ENCODE measurements around the gene CNN1.

Gene CNN1

GRCh38 chr19:11534538-11534937 lies 4.1 kb upstream of the CNN1 start:
- TF ChIP-seq POLR2AphosphoS5 (IDR thresholded peaks at IDR 0.05; ENCODE audit: low read depth, low read length) = no peak
- no peak for TF ChIP-seq FOXP2 (optimal IDR thresholded peaks at IDR 0.05; ENCODE audit: borderline replicate concordance, extremely low read depth, extremely low read length, insufficient read depth)
- no peak for TF ChIP-seq TAF1 (IDR thresholded peaks at IDR 0.05; ENCODE audit: borderline replicate concordance, insufficient read depth, low read length)
- TF ChIP-seq SIN3A (IDR thresholded peaks at IDR 0.05; ENCODE audit: borderline replicate concordance, insufficient read depth, low read length) = no peak
- TF ChIP-seq REST (IDR thresholded peaks at IDR 0.05; ENCODE audit: insufficient read depth in 1 of 2, low read depth in 2 of 2, low read length in 2 of 2) = no peak

GRCh38 chr19:11534948-11535347 lies 3.7 kb upstream of the CNN1 start:
- no peak for TF ChIP-seq FOXP2 (optimal IDR thresholded peaks at IDR 0.05; ENCODE audit: borderline replicate concordance, extremely low read depth, extremely low read length, insufficient read depth)
- no peak for TF ChIP-seq TAF1 (IDR thresholded peaks at IDR 0.05; ENCODE audit: borderline replicate concordance, insufficient read depth, low read length)
- TF ChIP-seq SIN3A (IDR thresholded peaks at IDR 0.05; ENCODE audit: borderline replicate concordance, insufficient read depth, low read length) = no peak
- no peak for TF ChIP-seq REST (IDR thresholded peaks at IDR 0.05; ENCODE audit: insufficient read depth in 1 of 2, low read depth in 2 of 2, low read length in 2 of 2)
- no peak for TF ChIP-seq POLR2AphosphoS5 (IDR thresholded peaks at IDR 0.05; ENCODE audit: low read depth, low read length)

GRCh38 chr19:11535792-11536595 lies 2.7 kb upstream of the CNN1 start:
- TF ChIP-seq FOXP2 (optimal IDR thresholded peaks at IDR 0.05; ENCODE audit: borderline replicate concordance, extremely low read depth, extremely low read length, insufficient read depth) (peak; percentile 71), TAF1 (IDR thresholded peaks at IDR 0.05; ENCODE audit: borderline replicate concordance, insufficient read depth, low read length) (peak; percentile 47; the same call in 1 of the 2 replicates), POLR2AphosphoS5 (IDR thresholded peaks at IDR 0.05; ENCODE audit: low read depth, low read length) (peak; percentile 73; the same call in 1 of the 2 replicates), SIN3A (IDR thresholded peaks at IDR 0.05; ENCODE audit: borderline replicate concordance, insufficient read depth, low read length) (no peak)

GRCh38 chr19:11539495-11540365 lies 1.1 kb downstream of the CNN1 start:
- TF ChIP-seq REST (IDR thresholded peaks at IDR 0.05; ENCODE audit: insufficient read depth in 1 of 2, low read depth in 2 of 2, low read length in 2 of 2) (no peak), FOXP2 (optimal IDR thresholded peaks at IDR 0.05; ENCODE audit: borderline replicate concordance, extremely low read depth, extremely low read length, insufficient read depth) (no peak), TAF1 (IDR thresholded peaks at IDR 0.05; ENCODE audit: borderline replicate concordance, insufficient read depth, low read length) (no peak), POLR2AphosphoS5 (IDR thresholded peaks at IDR 0.05; ENCODE audit: low read depth, low read length) (no peak), SIN3A (IDR thresholded peaks at IDR 0.05; ENCODE audit: borderline replicate concordance, insufficient read depth, low read length) (no peak)

- TF ChIP-seq SIN3A (IDR thresholded peaks at IDR 0.05; ENCODE audit: borderline replicate concordance, insufficient read depth, low read length) (no peak), FOXP2 (optimal IDR thresholded peaks at IDR 0.05; ENCODE audit: borderline replicate concordance, extremely low read depth, extremely low read length, insufficient read depth) (no peak), POLR2AphosphoS5 (IDR thresholded peaks at IDR 0.05; ENCODE audit: low read depth, low read length) (no peak), TAF1 (IDR thresholded peaks at IDR 0.05; ENCODE audit: borderline replicate concordance, insufficient read depth, low read length) (no peak)
These were observed 2.0 kb downstream of the CNN1 start for GRCh38 chr19:11540645-11541044.

Data from PFSK-1 (cell line).